ENCODE measurements around the gene TSKS.

TSKS gene

DNA sequence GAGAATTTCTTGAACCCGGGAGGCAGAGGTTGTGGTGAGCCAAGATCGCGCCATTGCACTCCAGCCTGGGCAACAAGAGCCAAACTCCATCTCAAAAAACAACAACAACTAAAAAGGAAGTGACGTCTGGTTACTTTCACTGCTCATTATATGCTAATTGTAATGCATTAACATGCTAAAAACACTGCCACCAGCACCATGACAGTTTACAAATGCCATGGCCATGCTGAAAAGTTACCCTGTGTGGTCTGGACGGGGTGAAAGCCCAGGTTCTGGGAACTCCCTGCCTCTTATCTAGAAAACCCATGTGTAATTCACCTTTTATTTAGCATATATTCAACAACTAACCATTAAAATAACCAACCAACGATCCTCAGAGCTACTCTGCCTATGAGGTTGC, 44.1 kb downstream of the TSKS start:
- TF ChIP-seq, protein P1, sequence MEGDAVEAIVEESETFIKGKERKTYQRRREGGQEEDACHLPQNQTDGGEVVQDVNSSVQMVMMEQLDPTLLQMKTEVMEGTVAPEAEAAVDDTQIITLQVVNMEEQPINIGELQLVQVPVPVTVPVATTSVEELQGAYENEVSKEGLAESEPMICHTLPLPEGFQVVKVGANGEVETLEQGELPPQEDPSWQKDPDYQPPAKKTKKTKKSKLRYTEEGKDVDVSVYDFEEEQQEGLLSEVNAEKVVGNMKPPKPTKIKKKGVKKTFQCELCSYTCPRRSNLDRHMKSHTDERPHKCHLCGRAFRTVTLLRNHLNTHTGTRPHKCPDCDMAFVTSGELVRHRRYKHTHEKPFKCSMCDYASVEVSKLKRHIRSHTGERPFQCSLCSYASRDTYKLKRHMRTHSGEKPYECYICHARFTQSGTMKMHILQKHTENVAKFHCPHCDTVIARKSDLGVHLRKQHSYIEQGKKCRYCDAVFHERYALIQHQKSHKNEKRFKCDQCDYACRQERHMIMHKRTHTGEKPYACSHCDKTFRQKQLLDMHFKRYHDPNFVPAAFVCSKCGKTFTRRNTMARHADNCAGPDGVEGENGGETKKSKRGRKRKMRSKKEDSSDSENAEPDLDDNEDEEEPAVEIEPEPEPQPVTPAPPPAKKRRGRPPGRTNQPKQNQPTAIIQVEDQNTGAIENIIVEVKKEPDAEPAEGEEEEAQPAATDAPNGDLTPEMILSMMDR (IDR thresholded peaks at IDR 0.05; ENCODE audit: low read depth, low read length, missing control alignments) = no peak
- H3K4me3 ChIP-seq (ENCODE audit: low read depth, low read length) = no peak overlapping the region
- DNase-seq = no peak
- H3K27me3 ChIP-seq (replicated peaks) = no peaks in the 10 kb centered on the region
- in situ Hi-C loops (cut with HindIII; ENCODE audit: low pct_ligation_motif_present, low sequenced_read_pairs) = no loop called here
- no peak overlapping the region for H3K27ac ChIP-seq
- no peaks in the 10 kb centered on the region for H3K36me3 ChIP-seq (replicated peaks)

DNA sequence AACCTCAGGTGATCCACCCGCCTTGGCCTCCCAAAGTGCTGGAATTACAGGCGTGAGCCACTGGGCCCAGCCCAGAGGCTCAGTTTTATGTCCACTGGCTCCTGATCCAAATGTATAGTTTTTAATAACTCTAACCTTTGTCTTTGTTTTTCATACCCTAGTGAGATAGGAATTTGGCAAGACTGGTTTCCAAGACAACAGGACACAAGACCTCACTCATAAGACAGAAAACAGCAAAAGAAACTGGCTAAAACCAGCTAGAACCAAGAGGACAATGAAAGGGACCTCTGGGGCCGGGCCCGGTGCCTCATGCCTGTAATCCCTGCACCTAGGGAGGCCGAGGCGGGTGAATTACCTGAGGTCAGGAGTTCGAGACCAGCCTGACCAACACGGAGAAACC, 44.6 kb downstream of the TSKS start:
- Histone ChIP-seq H3K4me3 (ENCODE audit: low read depth, low read length) (no peak overlapping the region), H3K27ac (no peak overlapping the region), H3K36me3 (replicated peaks) (no peaks in the 10 kb centered on the region), H3K27me3 (replicated peaks) (no peaks in the 10 kb centered on the region)
- peak; percentile 24 for DNase-seq
- TF ChIP-seq, protein P1 (IDR thresholded peaks at IDR 0.05; ENCODE audit: low read depth, low read length, missing control alignments) = no peak
- in situ Hi-C loops (cut with HindIII; ENCODE audit: low pct_ligation_motif_present, low sequenced_read_pairs) = no loop called here

DNA sequence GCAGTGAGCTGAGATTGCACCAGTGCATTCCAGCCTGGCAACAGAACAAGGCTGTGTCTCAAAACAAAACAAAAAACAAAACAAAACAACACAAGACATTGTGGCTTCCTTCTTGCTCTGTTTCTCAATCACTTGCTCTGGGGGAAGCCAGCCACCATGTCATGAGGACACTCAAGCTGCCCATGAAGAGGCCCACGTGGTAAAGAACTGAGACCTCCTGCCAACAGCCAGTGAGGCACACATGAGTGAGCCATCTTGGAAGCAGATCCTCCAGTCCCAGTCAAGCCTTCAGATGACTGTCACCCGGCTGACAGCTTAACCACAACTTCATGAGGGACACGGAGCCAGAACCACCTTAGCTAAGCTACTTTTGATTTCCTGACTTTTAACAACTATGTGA, 47.0 kb downstream of the TSKS start:
- no peak overlapping the region for H3K27ac ChIP-seq
- DNase-seq = no peak

DNA sequence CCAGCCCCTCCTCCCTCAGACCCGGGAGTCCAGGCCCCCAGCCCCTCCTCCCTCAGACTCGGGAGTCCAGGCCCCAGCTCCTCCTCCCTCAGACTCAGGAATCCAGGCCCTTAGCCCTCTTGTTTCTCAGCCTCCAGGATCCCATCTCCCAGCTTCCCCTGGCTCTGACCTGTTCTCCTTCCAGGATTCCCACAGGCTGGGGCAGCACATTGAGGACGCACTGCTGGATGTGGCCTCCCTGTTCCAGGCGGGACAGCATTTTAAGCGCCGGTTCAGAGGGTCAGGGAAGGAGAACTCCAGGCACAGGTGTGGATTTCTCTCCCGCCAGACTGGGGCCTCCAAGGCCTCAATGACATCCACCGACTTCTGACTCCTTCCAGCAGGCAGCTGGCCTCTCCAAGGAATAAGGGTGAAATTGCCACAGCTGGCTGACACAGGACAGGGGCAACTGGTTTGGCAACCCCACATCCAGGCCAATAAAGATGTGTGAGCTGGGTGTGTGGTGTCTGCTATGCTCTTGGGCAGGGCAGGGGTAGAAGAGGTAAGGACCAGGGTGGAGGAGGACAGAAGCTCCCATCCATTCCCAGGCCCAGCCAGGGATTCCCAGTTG, 49.8 kb downstream of the TSKS start:
- Histone ChIP-seq H3K4me3 (ENCODE audit: low read depth, low read length) (no peak overlapping the region), H3K36me3 (replicated peaks) (no peaks in the 10 kb centered on the region), H3K27ac (no peak overlapping the region), H3K27me3 (replicated peaks) (no peaks in the 10 kb centered on the region)
- TF ChIP-seq, protein P1 (IDR thresholded peaks at IDR 0.05; ENCODE audit: low read depth, low read length, missing control alignments) = no peak
- in situ Hi-C loops (cut with HindIII; ENCODE audit: low pct_ligation_motif_present, low sequenced_read_pairs) = no loop called here
- no peak for DNase-seq

More for the DNA sequence above, 47.0 kb downstream of the TSKS start:
- in situ Hi-C loops (cut with HindIII; ENCODE audit: low pct_ligation_motif_present, low sequenced_read_pairs) = no loop called here
- TF ChIP-seq, protein P1 (IDR thresholded peaks at IDR 0.05; ENCODE audit: low read depth, low read length, missing control alignments) = no peak
- H3K27me3 ChIP-seq (replicated peaks) = no peaks in the 10 kb centered on the region
- H3K4me3 ChIP-seq (ENCODE audit: low read depth, low read length) = no peak overlapping the region
- H3K36me3 ChIP-seq (replicated peaks) = no peaks in the 10 kb centered on the region

DNA sequence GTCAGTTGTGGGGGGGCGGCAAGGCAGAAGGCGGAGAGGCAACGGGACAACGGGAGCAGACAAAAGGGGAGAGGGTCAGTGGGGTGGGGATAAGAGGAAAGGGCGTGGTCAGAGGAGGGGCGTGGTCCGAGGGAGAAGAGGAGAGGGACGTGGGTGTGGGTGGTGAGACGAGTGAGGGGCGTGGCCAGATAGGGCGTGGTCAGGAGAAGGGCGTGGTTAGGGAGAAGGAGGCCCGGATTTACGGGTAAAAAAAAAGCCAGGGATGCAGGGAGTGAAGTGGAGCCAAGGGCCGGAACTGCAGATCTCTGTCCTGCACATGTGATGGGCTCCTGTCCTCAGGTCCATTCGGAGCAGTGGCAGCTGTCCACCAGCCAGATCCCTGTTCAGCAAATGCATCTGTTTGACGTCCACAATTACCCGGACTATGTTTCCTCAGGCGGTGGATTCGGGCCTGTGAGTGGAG, 50.7 kb downstream of the TSKS start:
- H3K4me3 ChIP-seq (ENCODE audit: low read depth, low read length) = no peak overlapping the region

More for the DNA sequence above, 50.7 kb downstream of the TSKS start:
- in situ Hi-C loops (cut with HindIII; ENCODE audit: low pct_ligation_motif_present, low sequenced_read_pairs) = no loop called here
- H3K36me3 ChIP-seq (replicated peaks) = no peaks in the 10 kb centered on the region
- DNase-seq = no peak
- no peaks in the 10 kb centered on the region for H3K27me3 ChIP-seq (replicated peaks)
- no peak overlapping the region for H3K27ac ChIP-seq
- TF ChIP-seq, protein P1 (IDR thresholded peaks at IDR 0.05; ENCODE audit: low read depth, low read length, missing control alignments) = no peak

Data from brain microvascular endothelial cell (primary cell).